Psoas muscle (tissue), 8 donors: ENCODE measurements around the gene SLC6A7. TPM values are rescaled to one million over a fixed set of nuclear protein-coding genes. Genes with fewer than 3 reads are reported as not detected.
A peak's percentile ranks its signal among the peaks of the same experiment; 100 is the strongest.

Experiments used
- ATAC-seq, 4 donors: fragments of 200-7000 bp; cut with Tn5 transposase; one replicate each; pipeline ENCODE4 v1.9.1; 2020; ENCODE audit warnings: moderate library complexity in 3 of 4, mild to moderate bottlenecking in 2 of 4
- DNase-seq, 2 donors: peaks; one replicate each; pipeline ENCODE4 v3.0.0-alpha.2; 2020
- H3K27ac ChIP-seq: fragments of 200-600 bp; one replicate; pipeline ENCODE4 v1.8.0; 2022
- H3K27me3 ChIP-seq, 3 donors: fragments of 200-600 bp in 1 of 3; one replicate each; pipeline versions ENCODE4 v1.6.1 to v1.8.0; 2013 to 2022; ENCODE audit warnings: low read length in 2 of 3, mild to moderate bottlenecking in 2 of 3, moderate library complexity in 1 of 3; ENCODE audit not compliant: insufficient read depth in 3 of 3
- H3K36me3 ChIP-seq, 2 donors: fragments of 200-600 bp in 1 of 2; one replicate each; pipeline versions ENCODE4 v1.6.1 to v1.8.0; 2013 to 2022; ENCODE audit warnings: low read depth in 1 of 2, mild to moderate bottlenecking in 1 of 2, moderate library complexity in 1 of 2; ENCODE audit not compliant: insufficient read depth in 1 of 2
- H3K4me1 ChIP-seq: fragments of 200-600 bp; one replicate; pipeline ENCODE4 v1.8.0; 2022
- H3K4me3 ChIP-seq: fragments of 200-600 bp; one replicate; pipeline ENCODE4 v1.8.0; 2022; ENCODE audit warnings: mild to moderate bottlenecking
- H3K9me3 ChIP-seq: fragments of 200-600 bp; one replicate; pipeline ENCODE4 v1.8.0; 2022
- CTCF ChIP-seq: fragments of 200-600 bp; IDR thresholded peaks from one replicate; pipeline ENCODE4 v1.8.0; 2022; ENCODE audit warnings: antibody characterized with exemption
- WGBS, 3 donors: extraction: QIAGEN DNeasy Blood & Tissue Kit; methylation state at CpG; one replicate each; pipeline versions ENCODE4 v1.1.6 to v1.1.7; 2013; 5-methylcytosine and 5-hydroxymethylcytosine counted together
- intact Hi-C, 2 donors: fragments of 100-400 bp; cut with DNase I; formaldehyde crosslinking; loops; one replicate each; pipeline versions ENCODE4 v1.11.0 to v1.14.2; 2022
- polyA plus RNA-seq, 3 donors: library from polyadenylated mRNA; stranded (reverse); fragments of 200-250 nt; gene quantifications; one replicate each; pipeline ENCODE4 v1.2.3, GENCODE V29; 2013
- total RNA-seq, 4 donors: library from RNA; stranded (reverse); fragmentation: NEBNext Ultra II Directional in 2 of 4; extraction: Animal tissue kit (Norgen Biotek cat#: 25700) in 2 of 4; gene quantifications; one replicate each; pipeline versions ENCODE4 v1.2.1 to v1.2.4, GENCODE V29; 2021 to 2023
- donor health status: healthy with polysubstance abuse.
- donor health status: DM: no; HTN: no; CAD: no; lungs with moderate emphysema.
- donor health status: Bipolar disorder and iron deficiency.
- donor health status: healthy.
- donor health status: DM: yes; HTN: yes; CAD: no.
- donor health status: DM: no; HTN: no; CAD: no.
- donor health status: DM: no; HTN: no; CAD: no.
- donor health status: DM: yes; HTN: yes; CAD: no.

SLC6A7 gene
- total and polyA plus RNA-seq, 7 donors: not detected

- intact Hi-C loops: no loop called here
- DNase-seq: no peak
These were observed 53.7 kb downstream of the SLC6A7 start for GRCh38 chr5:150243590-150243989.

GRCh38 chr5:150244209-150244608 lies 54.3 kb downstream of the SLC6A7 start:
- intact Hi-C loops: loop anchor here in 1 of 2 donors (1.0 kb wide), 1 partner anchor 26 kb away; no protein-coding TSS in a partner anchor
- ATAC-seq: no peak
- Histone ChIP-seq H3K27ac (peak overlapping the region; percentile 100), H3K27me3 (no peaks in the 10 kb centered on the region), H3K36me3 (peaks cover 0 to 2% of the 10 kb centered on the region in 2 donors), H3K4me1 (peaks cover 48% of the 10 kb centered on the region), H3K9me3 (no peaks in the 10 kb centered on the region), H3K4me3 (peak overlapping the region; percentile 73)
- TF ChIP-seq CTCF: no peak
- WGBS, 3 donors: 37 to 49% (median 38%) methylated on average over 7 of the region's 7 CpGs
- DNase-seq: no peak

More at GRCh38 chr5:150243590-150243989, 53.7 kb downstream of the SLC6A7 start:
- Histone ChIP-seq H3K4me3 (peak overlapping the region; percentile 73), H3K27ac (peak overlapping the region; percentile 100), H3K36me3 (peaks cover 0 to 9% of the 10 kb centered on the region in 2 donors), H3K4me1 (peaks cover 48% of the 10 kb centered on the region), H3K27me3 (no peaks in the 10 kb centered on the region), H3K9me3 (no peaks in the 10 kb centered on the region)
- ATAC-seq: no peak
- no peak for TF ChIP-seq CTCF
- WGBS, 3 donors: 76 to 89% (median 80%) methylated on average over 4 of the region's 4 CpGs

- Histone ChIP-seq H3K36me3 (no peaks in the 10 kb centered on the region), H3K4me1 (peaks cover 48% of the 10 kb centered on the region), H3K4me3 (peak overlapping the region; percentile 73), H3K27me3 (no peaks in the 10 kb centered on the region), H3K27ac (peak overlapping the region; percentile 100), H3K9me3 (no peaks in the 10 kb centered on the region)
- WGBS, 3 donors: 12 to 22% (median 19%) methylated on average over 13 to 18 of the region's 18 CpGs
- intact Hi-C loops: loop anchor here in 1 of 2 donors (5.0 kb wide), 1 partner anchor 107 kb away; no protein-coding TSS in a partner anchor
- peak; percentile 83 to 90 (median 86) for ATAC-seq
- DNase-seq: peak; percentile 83 to 95
- no peak for TF ChIP-seq CTCF
These were observed 55.4 kb downstream of the SLC6A7 start for GRCh38 chr5:150245111-150245789.

- Histone ChIP-seq H3K4me1 (peaks cover 48% of the 10 kb centered on the region), H3K27me3 (no peaks in the 10 kb centered on the region), H3K36me3 (no peaks in the 10 kb centered on the region), H3K9me3 (no peaks in the 10 kb centered on the region), H3K4me3 (peak overlapping the region; percentile 43), H3K27ac (peak overlapping the region; percentile 100)
- WGBS, 3 donors: 18 to 47% (median 25%) methylated on average over 3 of the region's 3 CpGs
- no peak for DNase-seq
- TF ChIP-seq CTCF: no peak
- peak in 3 of 4 donors; percentile 5 to 27 (median 10) for ATAC-seq
- intact Hi-C loops: loop anchor here (2.0 to 5.0 kb wide), 2 partner anchors 106 to 111 kb away; partner anchors contain the start of gene TCOF1 (in 1 of the 2)
These were observed 55.9 kb downstream of the SLC6A7 start for GRCh38 chr5:150245808-150246207.
